Stimulated activated effector memory CD8-positive, alpha-beta T cell treated with anti-CD3 and anti-CD28 coated beads, Interleukin-12 subunit alpha, Interleukin-12 subunit beta, amount 100 ng/mL, for 72 hours (primary cell): ENCODE results near the gene CFL2.

Experiments
- ATAC-seq: fragments of 150-1000 bp; cut with Tn5 transposase; 2 replicates; pipeline ENCODE4 v1.10.0; 2021
- DNase-seq, 2 donors: peaks; one replicate each; pipeline ENCODE4 v3.0.0; 2021 to 2022; ENCODE audit warnings: low spot score in 2 of 2
- H3K27ac Mint-ChIP-seq: one replicate; pipeline ENCODE4 v1.8.0; 2022; ENCODE audit warnings: mild to moderate bottlenecking, mixed read lengths
- H3K36me3 Mint-ChIP-seq: one replicate; pipeline ENCODE4 v1.8.0; 2022; ENCODE audit warnings: mild to moderate bottlenecking, mixed read lengths
- H3K4me1 Mint-ChIP-seq: one replicate; pipeline ENCODE4 v1.8.0; 2022; ENCODE audit warnings: mixed read lengths
- H3K4me3 Mint-ChIP-seq: one replicate; pipeline ENCODE4 v1.8.0; 2022; ENCODE audit warnings: mild to moderate bottlenecking, mixed read lengths
- H3K9me3 Mint-ChIP-seq: one replicate; pipeline ENCODE4 v1.8.0; 2022; ENCODE audit warnings: mixed read lengths

Gene CFL2

DNA sequence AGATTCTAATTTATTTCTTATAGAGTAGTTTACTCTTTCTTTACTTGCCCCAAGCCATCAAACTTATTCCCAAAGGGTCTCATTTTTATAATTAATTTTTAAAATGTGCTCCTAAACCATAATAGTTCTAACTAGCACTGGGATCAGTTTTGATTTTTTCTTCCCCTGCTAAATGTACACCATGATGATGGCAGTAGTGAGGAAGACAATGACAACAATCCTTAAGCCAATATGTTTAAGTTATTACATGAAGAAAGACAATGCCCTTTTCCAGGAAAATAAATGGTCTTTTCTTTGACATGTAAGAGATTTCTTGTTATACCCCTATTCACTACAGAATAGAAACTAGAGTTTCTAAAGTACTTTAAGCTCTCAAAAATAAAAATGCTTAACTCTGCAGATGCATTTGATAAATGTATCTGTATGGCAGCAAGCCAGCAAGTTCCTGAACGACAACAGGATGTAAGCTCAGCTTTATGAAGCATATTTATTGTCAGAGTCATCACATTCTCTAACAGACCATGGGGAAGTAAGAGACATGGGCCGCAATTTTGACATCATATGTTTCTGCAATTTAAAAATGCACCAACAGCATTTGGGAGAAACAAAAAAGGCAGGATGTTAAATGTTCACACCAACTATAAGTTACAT, 48.5 kb downstream of the CFL2 start:
- Mint-ChIP-seq H3K9me3 (no peaks in the 10 kb centered on the region), H3K4me3 (no peak overlapping the region)

DNA sequence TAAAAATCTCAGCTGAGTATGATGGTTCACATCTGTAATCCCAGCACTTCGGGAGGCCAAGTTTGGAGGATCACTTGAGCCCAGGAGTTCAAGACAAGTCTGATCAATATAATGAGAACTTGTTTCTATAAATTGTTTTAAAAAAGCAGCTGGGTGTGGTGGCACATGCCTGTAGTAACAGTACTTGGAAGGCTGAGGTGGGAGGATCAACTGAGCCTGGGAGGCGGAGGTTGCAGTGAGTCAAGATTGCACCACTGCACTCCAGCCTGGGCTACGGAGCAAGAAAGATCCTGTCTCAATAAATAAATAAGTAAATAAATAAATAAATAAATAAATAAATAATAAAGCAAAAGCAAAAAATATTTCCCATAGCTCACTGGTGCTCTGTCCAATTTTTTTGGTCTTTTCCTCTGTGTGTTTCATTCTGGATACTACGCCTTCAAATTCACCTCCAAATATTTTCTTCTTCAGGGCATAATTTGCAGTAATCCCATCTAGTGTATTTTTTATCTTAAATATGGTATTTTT, 51.8 kb downstream of the CFL2 start:
- ATAC-seq: no peak

More for the DNA sequence above, 48.5 kb downstream of the CFL2 start:
- Mint-ChIP-seq H3K36me3 (no peaks in the 10 kb centered on the region), H3K4me1 (peaks cover 6% of the 10 kb centered on the region), H3K27ac (peak overlapping the region; percentile 40)
- DNase-seq (no peak), ATAC-seq (no peak)

DNA sequence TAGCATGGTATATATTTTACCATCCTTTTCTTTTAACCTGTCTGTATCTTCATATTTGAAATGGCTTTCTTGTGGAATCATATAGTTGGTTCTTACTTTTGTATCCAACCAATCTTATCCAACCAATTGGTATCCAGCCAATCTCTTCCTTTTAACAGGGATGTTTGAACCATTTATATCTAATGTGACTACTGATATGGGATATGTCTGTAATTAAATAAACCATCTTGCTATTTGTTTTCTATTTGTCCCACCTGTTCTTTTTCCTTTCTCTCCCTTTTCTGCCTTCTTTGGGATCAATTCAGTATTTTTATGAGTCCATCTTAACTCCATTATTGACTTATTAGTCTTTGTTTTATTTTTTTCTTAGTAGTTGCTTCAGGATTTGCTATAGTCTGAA, 53.6 kb downstream of the CFL2 start:
- Mint-ChIP-seq H3K27ac (no peak overlapping the region), H3K4me3 (no peak overlapping the region), H3K36me3 (no peaks in the 10 kb centered on the region), H3K9me3 (no peaks in the 10 kb centered on the region), H3K4me1 (no peaks in the 10 kb centered on the region)
- no peak for ATAC-seq
- no peak for DNase-seq

More for the DNA sequence above, 51.8 kb downstream of the CFL2 start:
- no peak for DNase-seq
- no peaks in the 10 kb centered on the region for H3K36me3 Mint-ChIP-seq
- no peak overlapping the region for H3K4me3 Mint-ChIP-seq
- H3K4me1 Mint-ChIP-seq: peaks cover 6% of the 10 kb centered on the region
- no peaks in the 10 kb centered on the region for H3K9me3 Mint-ChIP-seq
- no peak overlapping the region for H3K27ac Mint-ChIP-seq
